ENCODE data around the gene LSS.
"Not testable (repeated sequence)": the region's sequence is repeated elsewhere in the genome, so short reads cannot be mapped to it uniquely, and the experiment has no call there.

DNA sequence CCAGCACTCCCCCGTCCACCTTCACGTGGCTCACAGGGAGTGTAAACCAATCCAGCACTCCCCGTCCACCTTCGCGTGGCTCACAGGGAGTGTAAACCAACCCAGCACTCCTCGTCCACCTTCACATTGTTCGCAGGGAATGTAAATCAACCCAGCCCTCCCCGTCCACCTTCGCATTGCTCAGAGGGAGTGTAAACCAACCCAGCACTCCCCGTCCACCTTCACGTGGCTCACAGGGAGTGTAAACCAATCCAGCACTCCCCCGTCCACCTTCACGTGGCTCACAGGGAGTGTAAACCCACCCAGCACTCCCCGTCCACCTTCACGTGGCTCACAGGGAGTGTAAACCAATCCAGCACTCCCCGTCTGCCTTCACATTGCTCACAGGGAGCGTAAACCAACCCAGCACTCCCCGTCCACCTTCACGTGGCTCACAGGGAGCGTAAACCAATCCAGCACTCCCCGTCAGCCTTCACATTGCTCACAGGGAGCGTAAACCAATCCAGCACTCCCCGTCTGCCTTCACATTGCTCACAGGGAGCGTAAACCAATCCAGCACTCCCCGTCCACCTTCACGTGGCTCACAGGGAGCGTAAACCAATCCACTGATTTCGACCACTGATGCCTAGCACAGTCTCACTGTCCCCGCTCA, 88.1 kb downstream of the LSS start:
- TF ChIP-seq, protein P1, sequence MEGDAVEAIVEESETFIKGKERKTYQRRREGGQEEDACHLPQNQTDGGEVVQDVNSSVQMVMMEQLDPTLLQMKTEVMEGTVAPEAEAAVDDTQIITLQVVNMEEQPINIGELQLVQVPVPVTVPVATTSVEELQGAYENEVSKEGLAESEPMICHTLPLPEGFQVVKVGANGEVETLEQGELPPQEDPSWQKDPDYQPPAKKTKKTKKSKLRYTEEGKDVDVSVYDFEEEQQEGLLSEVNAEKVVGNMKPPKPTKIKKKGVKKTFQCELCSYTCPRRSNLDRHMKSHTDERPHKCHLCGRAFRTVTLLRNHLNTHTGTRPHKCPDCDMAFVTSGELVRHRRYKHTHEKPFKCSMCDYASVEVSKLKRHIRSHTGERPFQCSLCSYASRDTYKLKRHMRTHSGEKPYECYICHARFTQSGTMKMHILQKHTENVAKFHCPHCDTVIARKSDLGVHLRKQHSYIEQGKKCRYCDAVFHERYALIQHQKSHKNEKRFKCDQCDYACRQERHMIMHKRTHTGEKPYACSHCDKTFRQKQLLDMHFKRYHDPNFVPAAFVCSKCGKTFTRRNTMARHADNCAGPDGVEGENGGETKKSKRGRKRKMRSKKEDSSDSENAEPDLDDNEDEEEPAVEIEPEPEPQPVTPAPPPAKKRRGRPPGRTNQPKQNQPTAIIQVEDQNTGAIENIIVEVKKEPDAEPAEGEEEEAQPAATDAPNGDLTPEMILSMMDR (conservative IDR thresholded peaks at IDR 0.05; ENCODE audit: low read depth, low read length) = not testable (repeated sequence)
- not testable (repeated sequence) for TF ChIP-seq FOS (IDR thresholded peaks at IDR 0.05; ENCODE audit: low read depth, low read length); POLR2A (IDR thresholded peaks at IDR 0.05; ENCODE audit: low read depth, low read length); MXI1 (IDR thresholded peaks at IDR 0.05; ENCODE audit: borderline replicate concordance, low read depth, low read length); RAD21 (IDR thresholded peaks at IDR 0.05; ENCODE audit: low read length); RFX5 (IDR thresholded peaks at IDR 0.05; ENCODE audit: low read depth, low read length); SMC3 (IDR thresholded peaks at IDR 0.05; ENCODE audit: low read depth, low read length)
- TF ChIP-seq, protein P2, sequence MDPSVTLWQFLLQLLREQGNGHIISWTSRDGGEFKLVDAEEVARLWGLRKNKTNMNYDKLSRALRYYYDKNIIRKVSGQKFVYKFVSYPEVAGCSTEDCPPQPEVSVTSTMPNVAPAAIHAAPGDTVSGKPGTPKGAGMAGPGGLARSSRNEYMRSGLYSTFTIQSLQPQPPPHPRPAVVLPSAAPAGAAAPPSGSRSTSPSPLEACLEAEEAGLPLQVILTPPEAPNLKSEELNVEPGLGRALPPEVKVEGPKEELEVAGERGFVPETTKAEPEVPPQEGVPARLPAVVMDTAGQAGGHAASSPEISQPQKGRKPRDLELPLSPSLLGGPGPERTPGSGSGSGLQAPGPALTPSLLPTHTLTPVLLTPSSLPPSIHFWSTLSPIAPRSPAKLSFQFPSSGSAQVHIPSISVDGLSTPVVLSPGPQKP (IDR thresholded peaks at IDR 0.05; ENCODE audit: borderline replicate concordance, low read depth, low read length) = not testable (repeated sequence)
- TF ChIP-seq, protein P3, sequence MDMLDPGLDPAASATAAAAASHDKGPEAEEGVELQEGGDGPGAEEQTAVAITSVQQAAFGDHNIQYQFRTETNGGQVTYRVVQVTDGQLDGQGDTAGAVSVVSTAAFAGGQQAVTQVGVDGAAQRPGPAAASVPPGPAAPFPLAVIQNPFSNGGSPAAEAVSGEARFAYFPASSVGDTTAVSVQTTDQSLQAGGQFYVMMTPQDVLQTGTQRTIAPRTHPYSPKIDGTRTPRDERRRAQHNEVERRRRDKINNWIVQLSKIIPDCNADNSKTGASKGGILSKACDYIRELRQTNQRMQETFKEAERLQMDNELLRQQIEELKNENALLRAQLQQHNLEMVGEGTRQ (IDR thresholded peaks at IDR 0.05; ENCODE audit: low read depth, low read length) = not testable (repeated sequence)
